Glomerular visceral epithelial cell (primary cell): Measurements from ENCODE around the gene CUEDC1.
"Not testable (repeated sequence)": the region's sequence is repeated elsewhere in the genome, so short reads cannot be mapped to it uniquely, and the experiment has no call there.

ENCODE experiments used
- DNase-seq: peaks from one replicate; pipeline ENCODE4 v3.0.0-alpha.2; 2016; ENCODE audit errors: extremely low spot score

Gene CUEDC1

GRCh38 chr17:57939797-57940196, 15.4 kb downstream of the CUEDC1 start:
- no peak for DNase-seq

- no peak for DNase-seq
Measured at GRCh38 chr17:57938061-57938502, 17.1 kb downstream of the CUEDC1 start.

GRCh38 chr17:57937492-57937891, 17.7 kb downstream of the CUEDC1 start:
- DNase-seq, result no peak

- peak; percentile 76 for DNase-seq
Measured at GRCh38 chr17:57935833-57936807, 19.1 kb downstream of the CUEDC1 start.

GRCh38 chr17:57931488-57932137, 23.6 kb downstream of the CUEDC1 start:
- DNase-seq, result no peak

- no peak for DNase-seq
Measured at GRCh38 chr17:57930239-57930638, 25.0 kb downstream of the CUEDC1 start.

GRCh38 chr17:57929386-57929785, 25.8 kb downstream of the CUEDC1 start:
- DNase-seq, result no peak

- no peak for DNase-seq
Measured at GRCh38 chr17:57928928-57929327, 26.3 kb downstream of the CUEDC1 start.

GRCh38 chr17:57927048-57927723, 28.0 kb downstream of the CUEDC1 start:
- peak; percentile 71 for DNase-seq

GRCh38 chr17:57926723-57927047, 28.5 kb downstream of the CUEDC1 start:
- no peak for DNase-seq

- peak; percentile 47 for DNase-seq
Measured at GRCh38 chr17:57925361-57925990, 29.7 kb downstream of the CUEDC1 start.

GRCh38 chr17:57924677-57925076, 30.5 kb downstream of the CUEDC1 start:
- peak; percentile 80 for DNase-seq

- no peak for DNase-seq
Measured at GRCh38 chr17:57923182-57923872, 31.9 kb downstream of the CUEDC1 start.

- not testable (repeated sequence) for DNase-seq
Measured at GRCh38 chr17:57922745-57923144, 32.5 kb downstream of the CUEDC1 start.

- DNase-seq, result no peak
Measured at GRCh38 chr17:57920916-57921703, 34.1 kb downstream of the CUEDC1 start.

- DNase-seq, result no peak
Measured at GRCh38 chr17:57919918-57920317, 35.3 kb downstream of the CUEDC1 start.

- DNase-seq, result peak; percentile 54
Measured at GRCh38 chr17:57918017-57918895, 37.0 kb downstream of the CUEDC1 start.

- no peak for DNase-seq
Measured at GRCh38 chr17:57916925-57917858, 38.0 kb downstream of the CUEDC1 start.
